HG02588 (cell line): ENCODE results near the gene TRIM15.

Source experiments
- ATAC-seq: cut with Tn5 transposase; IDR thresholded peaks from one replicate; pipeline ENCODE4 v1.9.1; 2021; ENCODE audit warnings: mild to moderate bottlenecking, moderate library complexity; ENCODE audit not compliant: unreplicated experiment

TRIM15 gene

GRCh38 chr6:30144811-30145210 is 18.5 kb upstream of the TRIM15 start:
- no peak for ATAC-seq

GRCh38 chr6:30145818-30146217 is 17.5 kb upstream of the TRIM15 start:
- no peak for ATAC-seq

GRCh38 chr6:30147096-30147495 is 16.2 kb upstream of the TRIM15 start:
- no peak for ATAC-seq

- ATAC-seq: no peak
Measured at GRCh38 chr6:30149234-30149633, 14.1 kb upstream of the TRIM15 start.

GRCh38 chr6:30149858-30150550 is 13.3 kb upstream of the TRIM15 start:
- no peak for ATAC-seq

GRCh38 chr6:30150671-30151395 is 12.5 kb upstream of the TRIM15 start:
- no peak for ATAC-seq

- ATAC-seq: no peak
Measured at GRCh38 chr6:30151580-30151979, 11.8 kb upstream of the TRIM15 start.

- no peak for ATAC-seq
Measured at GRCh38 chr6:30152016-30152673, 11.2 kb upstream of the TRIM15 start.

GRCh38 chr6:30152910-30153610 is 10.3 kb upstream of the TRIM15 start:
- ATAC-seq: no peak

GRCh38 chr6:30154061-30154460 is 9.3 kb upstream of the TRIM15 start:
- ATAC-seq: no peak

- no peak for ATAC-seq
Measured at GRCh38 chr6:30154709-30155519, 8.4 kb upstream of the TRIM15 start.

- no peak for ATAC-seq
Measured at GRCh38 chr6:30155520-30156261, 7.7 kb upstream of the TRIM15 start.

GRCh38 chr6:30156262-30156599 is 7.1 kb upstream of the TRIM15 start:
- ATAC-seq: no peak

- ATAC-seq: no peak
Measured at GRCh38 chr6:30156774-30157173, 6.6 kb upstream of the TRIM15 start.

- ATAC-seq: no peak
Measured at GRCh38 chr6:30157581-30157980, 5.8 kb upstream of the TRIM15 start.

- ATAC-seq: no peak
Measured at GRCh38 chr6:30157999-30158398, 5.3 kb upstream of the TRIM15 start.

GRCh38 chr6:30158475-30159040 is 4.8 kb upstream of the TRIM15 start:
- ATAC-seq: no peak

GRCh38 chr6:30160008-30160784 is 3.1 kb upstream of the TRIM15 start:
- ATAC-seq: no peak
